Uterus (tissue), 4 donors: ENCODE results near the gene PIGK. TPM values are rescaled to one million over a fixed set of nuclear protein-coding genes. Genes with fewer than 3 reads are reported as not detected.

ENCODE experiments used
- DNase-seq, 2 donors: peaks; one replicate each; pipeline ENCODE4 v3.0.0-alpha.2; 2019 to 2020
- H3K27ac ChIP-seq, 2 donors: fragments of 200-600 bp; sonication (generic); 1 replicate in 1 of 2; 2 replicates in 1 of 2; pipeline ENCODE4 v1.5.1; 2016 to 2018
- H3K27me3 ChIP-seq, 2 donors: fragments of 200-600 bp; sonication (generic); one replicate each; pipeline ENCODE4 v1.5.1; 2018 to 2019; ENCODE audit warnings: control low read depth in 1 of 2
- H3K36me3 ChIP-seq, 2 donors: fragments of 200-600 bp; sonication (generic); one replicate each; pipeline ENCODE4 v1.5.1; 2019; ENCODE audit warnings: control low read depth in 1 of 2
- H3K4me1 ChIP-seq, 2 donors: fragments of 200-600 bp; sonication (generic); one replicate each; pipeline ENCODE4 v1.5.1; 2018 to 2019; ENCODE audit warnings: control low read depth in 1 of 2
- H3K4me3 ChIP-seq, 2 donors: fragments of 200-600 bp; sonication (generic); 1 replicate in 1 of 2; 2 replicates in 1 of 2; pipeline ENCODE4 v1.5.1; 2018 to 2019; ENCODE audit warnings: mild to moderate bottlenecking in 1 of 2
- H3K9me3 ChIP-seq, 2 donors: fragments of 200-600 bp; sonication (generic); one replicate each; pipeline ENCODE4 v1.5.1; 2019; ENCODE audit warnings: control low read depth in 1 of 2
- CTCF ChIP-seq, 4 experiments: fragments of 200-600 bp in 2 of 4; fragments of 450-650 bp in 2 of 4; sonication (generic) in 2 of 4; IDR thresholded peaks; one replicate each; pipeline ENCODE4 v1.5.1; 2016 to 2019; ENCODE audit warnings: antibody characterized with exemption in 4 of 4, mild to moderate bottlenecking in 2 of 4, moderate library complexity in 1 of 4
- POLR2A ChIP-seq, 2 donors: fragments of 450-650 bp; IDR thresholded peaks; one replicate each; pipeline ENCODE4 v1.6.1; 2016; ENCODE audit warnings: antibody characterized with exemption in 2 of 2, mild to moderate bottlenecking in 1 of 2, moderate library complexity in 1 of 2
- intact Hi-C: fragments of 100-400 bp; cut with DNase I; formaldehyde crosslinking; loops from one replicate; pipeline ENCODE4 v1.15.1; 2023; ENCODE audit warnings: low total_unique reads
- total RNA-seq, 4 donors: library from RNA; depleted of rRNA in 3 of 4; stranded (reverse); fragments of >200 nt in 3 of 4; gene quantifications; one replicate each; pipeline versions ENCODE4 v1.1.0 to v1.2.4, GENCODE V29; 2014 to 2023
- donor health status: DM: yes; HTN: yes; CAD: no.

PIGK gene
- total RNA-seq, 4 donors from 2014 or later: 11.5 to 38.6 (median 32.6) TPM

DNA sequence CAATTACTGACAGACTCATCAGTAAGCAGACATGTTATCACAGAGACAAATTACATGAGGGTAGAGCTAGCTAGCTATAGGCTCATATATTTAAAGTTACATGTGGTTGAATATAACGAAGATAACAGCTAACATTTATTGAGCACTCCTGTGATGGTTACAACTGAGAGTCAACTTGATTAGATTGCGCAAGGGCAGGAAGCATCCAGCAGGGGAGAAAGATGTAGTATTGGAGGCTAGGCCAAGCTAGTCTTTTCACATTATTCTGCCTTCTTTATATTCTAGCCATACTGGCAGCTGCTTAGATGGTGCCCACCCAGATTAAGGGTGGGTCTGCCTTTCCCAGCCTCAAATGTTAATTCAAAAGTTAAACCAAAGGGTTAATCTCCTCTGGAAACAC, 37.1 kb downstream of the PIGK start:
- Histone ChIP-seq H3K9me3 (no peaks in the 10 kb centered on the region), H3K4me1 (no peaks in the 10 kb centered on the region), H3K27me3 (no peaks in the 10 kb centered on the region), H3K36me3 (no peaks in the 10 kb centered on the region), H3K27ac (no peak overlapping the region), H3K4me3 (no peak overlapping the region)
- TF ChIP-seq CTCF (IDR thresholded peaks at IDR 0.05) (no peak), POLR2A (IDR thresholded peaks at IDR 0.05) (no peak)
- DNase-seq: no peak
- intact Hi-C loops: no loop called here

DNA sequence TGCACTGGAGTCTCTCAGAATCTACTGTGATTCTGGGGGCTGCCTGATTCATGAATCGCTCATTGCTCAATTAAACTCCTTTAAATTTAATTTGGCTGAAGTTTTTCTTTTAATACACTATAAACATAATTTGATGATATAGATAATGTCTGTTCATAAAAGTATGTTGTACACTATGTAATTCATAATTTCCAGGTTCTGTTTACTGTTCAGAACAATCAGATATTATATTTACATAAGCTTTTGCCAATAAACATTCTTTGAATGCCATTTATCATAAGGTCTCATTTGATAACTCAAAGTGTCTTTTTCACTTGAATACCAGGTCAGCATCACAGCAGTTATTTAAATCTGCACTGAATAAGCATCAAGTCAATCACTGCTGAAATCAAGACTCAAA, 39.6 kb downstream of the PIGK start:
- TF ChIP-seq CTCF (IDR thresholded peaks at IDR 0.05) (no peak), POLR2A (IDR thresholded peaks at IDR 0.05) (no peak)

DNA sequence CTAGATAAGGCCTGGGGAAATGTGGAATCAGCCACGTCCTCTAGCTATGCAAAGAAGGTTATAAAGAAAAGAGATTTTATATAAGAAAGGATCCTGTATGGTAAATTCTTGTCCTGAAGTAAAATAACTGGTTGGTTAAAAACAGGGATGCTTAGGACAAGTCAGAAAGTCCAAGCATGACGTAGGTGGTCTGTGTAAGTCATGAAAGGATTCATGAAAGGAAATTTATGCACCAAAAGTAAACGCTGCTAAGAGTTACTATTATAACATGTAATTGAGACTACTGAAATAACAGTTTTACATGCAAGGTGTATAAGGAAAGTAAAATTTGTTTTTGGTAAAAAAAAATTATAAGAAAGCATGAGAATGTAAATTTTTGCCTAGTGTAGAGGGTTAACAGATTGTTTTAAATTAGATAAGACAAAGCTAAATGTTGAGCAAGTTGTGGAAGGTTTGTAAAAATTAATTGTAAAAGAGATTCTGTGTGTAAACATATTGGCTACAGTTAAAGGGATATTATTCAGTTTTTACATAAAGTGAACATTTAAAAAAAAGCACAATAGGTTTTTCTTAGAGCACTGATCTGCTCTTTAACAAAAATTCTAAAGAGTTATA, 43.9 kb downstream of the PIGK start:
- no peak overlapping the region for H3K27ac ChIP-seq

More for the DNA sequence above, 39.6 kb downstream of the PIGK start:
- H3K4me3 ChIP-seq: no peak overlapping the region
- no peaks in the 10 kb centered on the region for H3K27me3 ChIP-seq
- H3K9me3 ChIP-seq: no peaks in the 10 kb centered on the region
- intact Hi-C loops: no loop called here
- no peaks in the 10 kb centered on the region for H3K4me1 ChIP-seq
- H3K36me3 ChIP-seq: no peaks in the 10 kb centered on the region
- no peak for DNase-seq
- H3K27ac ChIP-seq: no peak overlapping the region

GRCh38 chr1:77170687-77171086, 48.5 kb downstream of the PIGK start:
- no peaks in the 10 kb centered on the region for H3K27me3 ChIP-seq
- no peak for DNase-seq
- no peak overlapping the region for H3K4me3 ChIP-seq
- H3K27ac ChIP-seq: no peak overlapping the region
- no peaks in the 10 kb centered on the region for H3K4me1 ChIP-seq
- no peaks in the 10 kb centered on the region for H3K9me3 ChIP-seq
- intact Hi-C loops: no loop called here
- no peak for TF ChIP-seq CTCF (IDR thresholded peaks at IDR 0.05)
- no peak for TF ChIP-seq POLR2A (IDR thresholded peaks at IDR 0.05)
- H3K36me3 ChIP-seq: no peaks in the 10 kb centered on the region

More for the DNA sequence above, 43.9 kb downstream of the PIGK start:
- TF ChIP-seq POLR2A (IDR thresholded peaks at IDR 0.05) (no peak), CTCF (IDR thresholded peaks at IDR 0.05) (no peak)
- intact Hi-C loops: no loop called here
- Histone ChIP-seq H3K9me3 (no peaks in the 10 kb centered on the region), H3K4me1 (no peaks in the 10 kb centered on the region), H3K4me3 (no peak overlapping the region), H3K27me3 (no peaks in the 10 kb centered on the region), H3K36me3 (no peaks in the 10 kb centered on the region)
- no peak for DNase-seq

- Histone ChIP-seq H3K36me3 (no peaks in the 10 kb centered on the region), H3K27me3 (no peaks in the 10 kb centered on the region), H3K9me3 (no peaks in the 10 kb centered on the region), H3K27ac (no peak overlapping the region), H3K4me1 (no peaks in the 10 kb centered on the region), H3K4me3 (no peak overlapping the region)
- TF ChIP-seq POLR2A (IDR thresholded peaks at IDR 0.05) (no peak), CTCF (IDR thresholded peaks at IDR 0.05) (no peak)
- intact Hi-C loops: no loop called here
- DNase-seq: no peak
These were observed 50.9 kb downstream of the PIGK start for GRCh38 chr1:77168358-77168757.
